Upper lobe of right lung (tissue), 1 donor: ENCODE measurements around the gene MYOZ3. TPM values are rescaled to one million over a fixed set of nuclear protein-coding genes. Genes with fewer than 3 reads are reported as not detected.

Source experiments
- ATAC-seq: fragments of 200-7000 bp; cut with Tn5 transposase; one replicate; pipeline ENCODE4 v1.9.1; 2020; ENCODE audit warnings: mild to moderate bottlenecking, moderate library complexity
- DNase-seq: peaks from one replicate; pipeline ENCODE4 v3.0.0-alpha.2; 2020
- H3K27ac ChIP-seq: fragments of 200-600 bp; one replicate; pipeline ENCODE4 v1.8.0; 2022
- H3K27me3 ChIP-seq: fragments of 200-600 bp; one replicate; pipeline ENCODE4 v1.8.0; 2022; ENCODE audit warnings: mild to moderate bottlenecking
- H3K36me3 ChIP-seq: fragments of 200-600 bp; one replicate; pipeline ENCODE4 v1.8.0; 2022
- H3K4me1 ChIP-seq: fragments of 200-600 bp; one replicate; pipeline ENCODE4 v1.8.0; 2022
- H3K4me3 ChIP-seq: fragments of 200-600 bp; one replicate; pipeline ENCODE4 v1.8.0; 2022; ENCODE audit warnings: mild to moderate bottlenecking
- H3K9me3 ChIP-seq: fragments of 200-600 bp; one replicate; pipeline ENCODE4 v1.8.0; 2022
- intact Hi-C: fragments of 100-400 bp; cut with DNase I; formaldehyde crosslinking; loops from one replicate; pipeline ENCODE4 v1.11.0; 2022
- total RNA-seq: library from RNA; stranded (reverse); fragmentation: NEBNext Ultra II Directional; extraction: Animal tissue kit (Norgen Biotek cat#: 25700); gene quantifications from one replicate; pipeline ENCODE4 v1.2.1, GENCODE V29; 2021
- TF ChIP-seq, protein P1 (sequence below): fragments of 200-600 bp; IDR thresholded peaks from one replicate; pipeline ENCODE4 v1.8.0; 2022; ENCODE audit warnings: antibody characterized with exemption
- donor health status: DM: no; HTN: yes; CAD: no; lungs with severe emphysema.

MYOZ3 gene
- total RNA-seq, 1 donor from 2014 or later = 1.7 TPM

DNA sequence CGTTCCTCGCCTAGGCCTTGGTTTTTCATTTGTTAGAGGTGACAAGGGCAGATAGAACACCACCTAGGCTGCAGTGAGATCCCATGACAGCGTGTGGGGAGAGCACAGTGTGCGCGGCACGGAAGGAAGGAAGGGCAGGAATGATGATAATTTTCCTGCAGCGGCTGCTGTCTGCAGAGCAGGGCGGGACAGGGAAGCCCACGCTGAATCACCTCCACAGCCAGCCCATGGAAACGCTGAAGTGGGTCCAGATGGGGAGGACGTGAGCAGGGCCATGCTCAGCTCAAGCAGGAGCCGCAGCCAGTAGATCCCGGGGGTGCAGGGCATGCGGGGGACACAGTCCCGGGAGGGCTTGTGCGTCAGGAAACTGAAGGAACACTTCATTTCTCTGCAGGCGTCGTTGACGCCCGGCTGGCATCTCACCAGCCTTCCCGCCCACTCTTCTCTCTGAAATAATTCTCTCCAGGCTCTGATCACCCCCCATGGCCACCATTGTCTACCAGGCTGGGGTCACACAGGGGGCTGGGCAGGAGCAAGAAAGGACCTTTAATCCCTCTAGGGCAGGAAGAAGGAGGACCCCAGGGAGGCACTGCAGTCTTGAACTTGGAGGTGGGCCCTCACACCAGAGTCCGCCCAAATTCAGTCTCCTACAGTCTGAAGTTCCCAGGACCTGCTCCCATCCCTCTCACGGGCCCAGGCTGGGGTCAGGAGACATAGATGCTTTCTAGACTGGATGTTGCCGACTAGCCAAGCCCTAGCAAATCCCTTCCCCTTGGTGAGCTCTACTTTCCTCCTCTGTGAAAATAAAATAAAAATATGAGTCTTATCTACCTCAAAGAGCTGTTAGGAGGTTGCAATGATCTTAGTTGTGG, 41.5 kb upstream of the MYOZ3 start:
- no peak for DNase-seq
- H3K27me3 ChIP-seq = no peaks in the 10 kb centered on the region
- no peak overlapping the region for H3K4me3 ChIP-seq
- H3K27ac ChIP-seq = peak overlapping the region; percentile 74
- peak; percentile 34 for ATAC-seq
- TF ChIP-seq, protein P1, sequence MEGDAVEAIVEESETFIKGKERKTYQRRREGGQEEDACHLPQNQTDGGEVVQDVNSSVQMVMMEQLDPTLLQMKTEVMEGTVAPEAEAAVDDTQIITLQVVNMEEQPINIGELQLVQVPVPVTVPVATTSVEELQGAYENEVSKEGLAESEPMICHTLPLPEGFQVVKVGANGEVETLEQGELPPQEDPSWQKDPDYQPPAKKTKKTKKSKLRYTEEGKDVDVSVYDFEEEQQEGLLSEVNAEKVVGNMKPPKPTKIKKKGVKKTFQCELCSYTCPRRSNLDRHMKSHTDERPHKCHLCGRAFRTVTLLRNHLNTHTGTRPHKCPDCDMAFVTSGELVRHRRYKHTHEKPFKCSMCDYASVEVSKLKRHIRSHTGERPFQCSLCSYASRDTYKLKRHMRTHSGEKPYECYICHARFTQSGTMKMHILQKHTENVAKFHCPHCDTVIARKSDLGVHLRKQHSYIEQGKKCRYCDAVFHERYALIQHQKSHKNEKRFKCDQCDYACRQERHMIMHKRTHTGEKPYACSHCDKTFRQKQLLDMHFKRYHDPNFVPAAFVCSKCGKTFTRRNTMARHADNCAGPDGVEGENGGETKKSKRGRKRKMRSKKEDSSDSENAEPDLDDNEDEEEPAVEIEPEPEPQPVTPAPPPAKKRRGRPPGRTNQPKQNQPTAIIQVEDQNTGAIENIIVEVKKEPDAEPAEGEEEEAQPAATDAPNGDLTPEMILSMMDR = no peak
- H3K9me3 ChIP-seq = no peaks in the 10 kb centered on the region
- peaks cover 59% of the 10 kb centered on the region for H3K4me1 ChIP-seq
- intact Hi-C loops = no loop called here
- no peaks in the 10 kb centered on the region for H3K36me3 ChIP-seq

DNA sequence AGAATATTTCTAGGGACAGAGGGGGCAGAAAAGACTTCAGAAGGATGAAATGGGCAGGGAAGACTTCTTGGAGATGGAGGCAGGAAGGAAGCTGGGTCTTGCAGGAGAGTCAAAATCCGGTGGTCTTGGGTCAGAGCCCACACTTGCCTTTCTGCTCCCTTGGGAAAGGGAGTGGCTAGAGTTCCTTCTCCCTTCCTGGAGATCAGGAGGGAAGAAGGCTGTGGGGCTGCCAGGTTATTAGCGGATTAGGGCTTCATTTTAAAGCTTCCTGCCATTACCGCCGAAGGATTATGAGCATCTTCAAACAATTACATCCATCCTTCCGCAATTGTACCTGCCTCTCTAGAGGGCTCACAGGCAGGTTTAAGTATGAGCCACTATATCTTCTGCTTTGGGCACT, 39.8 kb upstream of the MYOZ3 start:
- TF ChIP-seq, protein P1 = no peak
- Histone ChIP-seq H3K9me3 (no peaks in the 10 kb centered on the region), H3K27ac (no peak overlapping the region), H3K4me1 (peaks cover 47% of the 10 kb centered on the region), H3K27me3 (peaks cover 5% of the 10 kb centered on the region), H3K36me3 (no peaks in the 10 kb centered on the region), H3K4me3 (no peak overlapping the region)
- intact Hi-C loops = no loop called here
- DNase-seq (no peak), ATAC-seq (no peak)

GRCh38 chr5:150622157-150622556, 38.9 kb upstream of the MYOZ3 start:
- no peaks in the 10 kb centered on the region for H3K9me3 ChIP-seq
- no peak overlapping the region for H3K4me3 ChIP-seq
- TF ChIP-seq, protein P1 = no peak
- no peak for DNase-seq
- no peak overlapping the region for H3K27ac ChIP-seq
- no peaks in the 10 kb centered on the region for H3K36me3 ChIP-seq
- H3K4me1 ChIP-seq = peaks cover 47% of the 10 kb centered on the region
- peaks cover 5% of the 10 kb centered on the region for H3K27me3 ChIP-seq
- intact Hi-C loops = no loop called here
- ATAC-seq = no peak

DNA sequence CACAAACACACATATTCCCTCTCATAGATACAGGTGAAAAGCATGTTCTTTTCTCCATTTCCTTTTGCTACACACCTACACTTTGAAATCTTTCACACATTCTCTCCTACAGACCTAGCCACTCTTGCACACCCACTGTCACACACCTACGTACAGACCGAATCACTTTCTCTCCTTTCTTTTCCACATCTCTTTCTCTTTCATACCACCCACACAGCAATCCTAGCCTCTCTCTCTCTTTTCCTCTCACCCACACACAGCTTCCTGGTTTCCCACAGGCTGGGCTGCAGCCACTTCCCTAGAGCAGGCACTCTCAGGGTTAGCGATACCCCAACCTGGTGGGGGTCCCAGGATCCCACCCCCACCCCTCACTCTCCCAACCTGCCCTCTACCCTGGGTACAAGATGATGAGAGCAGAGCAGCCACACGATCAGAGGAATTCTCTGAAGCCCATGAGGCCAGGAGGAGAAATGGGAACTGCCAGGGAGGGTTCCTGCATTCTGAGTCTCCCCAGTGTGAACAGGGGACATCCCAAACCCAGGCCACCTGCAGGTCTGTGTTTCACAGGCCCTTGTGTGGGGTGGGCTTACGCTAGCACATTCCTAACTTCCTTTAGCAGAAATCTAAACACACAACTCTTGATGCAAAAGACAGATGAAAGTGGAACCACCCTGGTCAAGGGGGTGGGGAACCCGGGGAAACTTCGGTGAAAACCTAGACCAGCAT, 37.7 kb upstream of the MYOZ3 start:
- TF ChIP-seq, protein P1 = no peak
- Histone ChIP-seq H3K36me3 (no peaks in the 10 kb centered on the region), H3K27ac (peak overlapping the region; percentile 36), H3K27me3 (peaks cover 5% of the 10 kb centered on the region), H3K9me3 (no peaks in the 10 kb centered on the region), H3K4me3 (no peak overlapping the region), H3K4me1 (peaks cover 45% of the 10 kb centered on the region)
- DNase-seq (no peak), ATAC-seq (no peak)
- intact Hi-C loops = no loop called here

DNA sequence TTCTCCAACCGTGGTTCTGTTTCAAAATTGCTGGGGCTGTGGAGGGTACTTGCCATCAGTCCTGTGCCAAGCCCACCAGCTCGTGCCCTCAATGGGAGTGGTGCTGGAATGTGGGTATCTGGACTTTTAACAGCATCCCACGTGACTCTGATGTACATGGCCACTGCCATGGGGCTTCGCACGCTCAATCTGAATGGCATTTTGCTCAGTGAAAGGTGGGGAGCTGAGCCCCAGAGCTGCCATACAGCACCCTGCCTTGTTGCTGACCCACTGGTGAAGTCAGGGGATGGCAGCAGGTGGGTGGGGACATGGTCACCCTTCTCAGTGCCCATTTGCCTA, 37.2 kb upstream of the MYOZ3 start:
- TF ChIP-seq, protein P1 = no peak
- no peaks in the 10 kb centered on the region for H3K9me3 ChIP-seq
- H3K27me3 ChIP-seq = peaks cover 5% of the 10 kb centered on the region
- H3K4me1 ChIP-seq = peaks cover 45% of the 10 kb centered on the region
- DNase-seq = no peak
- no peak overlapping the region for H3K4me3 ChIP-seq
- ATAC-seq = no peak
- intact Hi-C loops = no loop called here
- H3K27ac ChIP-seq = peak overlapping the region; percentile 36
- H3K36me3 ChIP-seq = no peaks in the 10 kb centered on the region
